Transverse colon (tissue), 4 donors: Measurements from ENCODE around the gene CFAP299.

Experiments
- CTCF ChIP-seq, 5 experiments: fragments of 200-600 bp in 3 of 5; fragments of 450-650 bp in 2 of 5; sonication (generic) in 3 of 5; IDR thresholded peaks; 1 replicate in 2 of 5; 2 replicates in 3 of 5; pipeline ENCODE4 v1.5.1; 2016 to 2017; ENCODE audit warnings: antibody characterized with exemption in 5 of 5, inconsistent platforms in 3 of 5, mild to moderate bottlenecking in 2 of 5, moderate library complexity in 1 of 5
- EP300 ChIP-seq: sonication (generic); formaldehyde crosslinking; IDR thresholded peaks from one replicate; pipeline ENCODE4 v1.6.1; 2017; ENCODE audit warnings: antibody characterized with exemption, low read depth
- POLR2A ChIP-seq: fragments of 450-650 bp; IDR thresholded peaks from one replicate; pipeline ENCODE4 v1.6.1; 2016; ENCODE audit warnings: antibody characterized with exemption, mild to moderate bottlenecking, moderate library complexity
- POLR2AphosphoS5 ChIP-seq, 3 donors: sonication (generic); formaldehyde crosslinking; IDR thresholded peaks; one replicate each; pipeline ENCODE4 v1.6.1; 2016; ENCODE audit warnings: antibody characterized with exemption in 3 of 3

GRCh38 chr4:80731436-80731835 is 395.9 kb downstream of the CFAP299 start:
- no peak for TF ChIP-seq CTCF (IDR thresholded peaks at IDR 0.05)
- TF ChIP-seq POLR2A = no peak
- TF ChIP-seq POLR2AphosphoS5 (IDR thresholded peaks at IDR 0.05) = no peak
- no peak for TF ChIP-seq EP300
